Breast epithelium (tissue), 3 donors: ENCODE data around the gene RPS6KB2.

Experiments used
- POLR2A ChIP-seq: fragments of 450-650 bp; IDR thresholded peaks from one replicate; pipeline ENCODE4 v1.6.1; 2016; ENCODE audit warnings: antibody characterized with exemption, mild to moderate bottlenecking, moderate library complexity
- TF ChIP-seq, protein P1 (sequence below), 3 donors: fragments of 450-650 bp; IDR thresholded peaks; one replicate each; pipeline ENCODE4 v1.5.1; 2016 to 2017; ENCODE audit warnings: antibody characterized with exemption in 3 of 3, mild to moderate bottlenecking in 3 of 3, moderate library complexity in 3 of 3

DNA sequence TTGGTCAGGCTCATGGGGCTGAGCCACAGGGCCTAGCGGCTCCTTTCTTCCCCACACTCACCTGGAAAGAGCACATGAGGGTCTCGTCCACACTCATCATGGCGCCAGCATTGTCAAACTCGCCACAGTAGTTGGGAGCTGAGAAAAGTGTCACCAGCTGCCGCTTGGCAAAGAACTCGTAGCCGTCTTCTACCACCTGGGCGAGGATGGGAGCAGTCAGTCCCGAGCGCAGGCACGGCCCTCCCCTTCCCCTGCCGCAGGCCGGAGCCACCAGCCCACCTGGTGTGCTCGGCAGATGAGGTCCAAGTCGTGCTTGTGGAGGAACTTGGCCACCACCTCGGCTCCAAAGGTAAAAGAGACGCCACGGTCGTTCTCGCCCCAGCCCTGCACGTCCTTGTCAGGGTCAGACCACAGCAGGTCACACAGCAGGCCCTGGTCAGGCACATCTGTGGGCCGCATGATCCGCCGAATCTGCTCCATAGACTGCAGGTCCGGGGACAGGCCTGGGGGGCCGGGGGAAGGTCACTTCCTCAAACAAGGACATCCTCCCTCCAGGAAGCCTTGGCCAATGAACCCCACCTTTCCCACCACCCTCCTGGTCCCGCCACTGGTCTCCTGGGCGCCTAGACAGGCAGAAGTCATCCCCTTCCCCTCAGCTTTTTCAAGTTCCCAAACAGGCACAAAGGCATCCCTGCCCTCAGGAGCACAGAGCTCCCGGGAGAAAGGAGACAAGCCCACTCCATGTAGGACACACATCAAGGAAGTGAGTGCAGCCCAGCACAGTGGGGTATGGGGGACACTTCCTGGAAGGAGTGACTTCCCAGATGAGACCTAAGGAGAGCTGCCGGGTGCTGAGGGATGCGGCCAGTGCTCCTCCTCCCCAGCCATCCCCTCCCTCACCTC is 29.4 kb upstream of the RPS6KB2 start:
- TF ChIP-seq POLR2A, result no peak
- TF ChIP-seq, protein P1, sequence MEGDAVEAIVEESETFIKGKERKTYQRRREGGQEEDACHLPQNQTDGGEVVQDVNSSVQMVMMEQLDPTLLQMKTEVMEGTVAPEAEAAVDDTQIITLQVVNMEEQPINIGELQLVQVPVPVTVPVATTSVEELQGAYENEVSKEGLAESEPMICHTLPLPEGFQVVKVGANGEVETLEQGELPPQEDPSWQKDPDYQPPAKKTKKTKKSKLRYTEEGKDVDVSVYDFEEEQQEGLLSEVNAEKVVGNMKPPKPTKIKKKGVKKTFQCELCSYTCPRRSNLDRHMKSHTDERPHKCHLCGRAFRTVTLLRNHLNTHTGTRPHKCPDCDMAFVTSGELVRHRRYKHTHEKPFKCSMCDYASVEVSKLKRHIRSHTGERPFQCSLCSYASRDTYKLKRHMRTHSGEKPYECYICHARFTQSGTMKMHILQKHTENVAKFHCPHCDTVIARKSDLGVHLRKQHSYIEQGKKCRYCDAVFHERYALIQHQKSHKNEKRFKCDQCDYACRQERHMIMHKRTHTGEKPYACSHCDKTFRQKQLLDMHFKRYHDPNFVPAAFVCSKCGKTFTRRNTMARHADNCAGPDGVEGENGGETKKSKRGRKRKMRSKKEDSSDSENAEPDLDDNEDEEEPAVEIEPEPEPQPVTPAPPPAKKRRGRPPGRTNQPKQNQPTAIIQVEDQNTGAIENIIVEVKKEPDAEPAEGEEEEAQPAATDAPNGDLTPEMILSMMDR (IDR thresholded peaks at IDR 0.05), result no peak
